Measurements from ENCODE around the gene PARN.

The PARN gene

DNA sequence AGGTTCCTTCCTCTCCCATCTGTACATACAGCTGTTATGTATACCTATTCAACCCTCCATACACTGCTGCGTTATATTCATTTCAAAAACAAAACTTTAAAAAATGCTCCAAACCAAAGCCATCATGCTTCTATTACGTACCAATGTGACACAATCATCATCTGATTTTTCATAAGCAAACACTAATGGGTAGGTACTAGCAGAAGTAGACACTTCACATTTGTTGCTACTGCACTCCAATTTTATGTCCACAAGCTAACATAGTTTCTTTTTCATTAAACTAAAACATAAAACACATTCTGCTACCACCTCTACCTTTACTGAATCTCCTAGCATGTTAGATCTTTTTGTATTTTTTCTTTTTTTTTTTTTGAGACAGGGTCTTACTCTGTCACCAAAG is 57.5 kb downstream of the PARN start:
- TF ChIP-seq, protein P1, sequence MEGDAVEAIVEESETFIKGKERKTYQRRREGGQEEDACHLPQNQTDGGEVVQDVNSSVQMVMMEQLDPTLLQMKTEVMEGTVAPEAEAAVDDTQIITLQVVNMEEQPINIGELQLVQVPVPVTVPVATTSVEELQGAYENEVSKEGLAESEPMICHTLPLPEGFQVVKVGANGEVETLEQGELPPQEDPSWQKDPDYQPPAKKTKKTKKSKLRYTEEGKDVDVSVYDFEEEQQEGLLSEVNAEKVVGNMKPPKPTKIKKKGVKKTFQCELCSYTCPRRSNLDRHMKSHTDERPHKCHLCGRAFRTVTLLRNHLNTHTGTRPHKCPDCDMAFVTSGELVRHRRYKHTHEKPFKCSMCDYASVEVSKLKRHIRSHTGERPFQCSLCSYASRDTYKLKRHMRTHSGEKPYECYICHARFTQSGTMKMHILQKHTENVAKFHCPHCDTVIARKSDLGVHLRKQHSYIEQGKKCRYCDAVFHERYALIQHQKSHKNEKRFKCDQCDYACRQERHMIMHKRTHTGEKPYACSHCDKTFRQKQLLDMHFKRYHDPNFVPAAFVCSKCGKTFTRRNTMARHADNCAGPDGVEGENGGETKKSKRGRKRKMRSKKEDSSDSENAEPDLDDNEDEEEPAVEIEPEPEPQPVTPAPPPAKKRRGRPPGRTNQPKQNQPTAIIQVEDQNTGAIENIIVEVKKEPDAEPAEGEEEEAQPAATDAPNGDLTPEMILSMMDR (conservative IDR thresholded peaks at IDR 0.05; ENCODE audit: low read length): no peak
- no peak overlapping the region for H3K4me3 ChIP-seq (ENCODE audit: low read length)

DNA sequence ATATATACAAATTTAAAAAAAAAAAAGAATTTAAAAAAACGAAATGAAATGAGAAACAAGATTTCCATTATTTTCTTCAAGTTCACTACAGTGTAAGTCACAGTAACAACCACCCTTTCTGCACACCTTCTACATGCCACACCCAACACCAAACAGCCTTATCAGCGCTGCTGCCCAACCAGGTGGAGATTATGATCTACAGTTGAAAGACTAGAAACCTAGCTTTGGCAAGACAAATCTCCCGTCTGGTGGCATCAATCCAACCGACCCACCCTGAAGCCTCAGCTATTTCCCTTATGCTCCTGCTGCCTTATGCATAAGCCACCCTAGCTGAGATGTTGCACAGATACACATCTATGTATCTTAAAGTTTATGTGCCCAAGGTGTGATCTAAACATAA is 60.8 kb downstream of the PARN start:
- TF ChIP-seq, protein P1 (conservative IDR thresholded peaks at IDR 0.05; ENCODE audit: low read length): no peak
- H3K4me3 ChIP-seq (ENCODE audit: low read length): no peak overlapping the region
- no peak for DNase-seq (ENCODE audit: low read depth)

More for the DNA sequence above, 57.5 kb downstream of the PARN start:
- no peak for DNase-seq (ENCODE audit: low read depth)

DNA sequence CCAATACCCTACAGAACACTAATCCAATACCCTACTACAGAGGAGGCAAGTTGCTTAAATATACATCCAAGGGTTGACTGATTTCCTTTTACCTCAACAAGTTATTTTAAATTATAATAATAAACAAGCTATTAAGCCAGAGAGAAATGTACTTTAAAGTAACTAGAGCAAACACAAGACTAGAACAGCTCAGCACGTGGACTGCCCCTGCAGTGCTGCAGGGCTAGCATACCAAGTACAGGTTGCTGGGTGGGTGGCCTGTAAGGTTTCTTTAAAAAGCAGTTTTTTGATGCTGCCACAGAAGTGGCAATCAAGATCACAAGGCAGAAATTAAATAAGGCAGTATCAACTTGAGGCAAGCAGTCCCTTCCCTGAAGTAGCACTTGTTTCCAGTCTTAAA is 63.5 kb downstream of the PARN start:
- H3K4me3 ChIP-seq (ENCODE audit: low read length): no peak overlapping the region
- TF ChIP-seq, protein P1 (conservative IDR thresholded peaks at IDR 0.05; ENCODE audit: low read length): no peak
- no peak for DNase-seq (ENCODE audit: low read depth)

DNA sequence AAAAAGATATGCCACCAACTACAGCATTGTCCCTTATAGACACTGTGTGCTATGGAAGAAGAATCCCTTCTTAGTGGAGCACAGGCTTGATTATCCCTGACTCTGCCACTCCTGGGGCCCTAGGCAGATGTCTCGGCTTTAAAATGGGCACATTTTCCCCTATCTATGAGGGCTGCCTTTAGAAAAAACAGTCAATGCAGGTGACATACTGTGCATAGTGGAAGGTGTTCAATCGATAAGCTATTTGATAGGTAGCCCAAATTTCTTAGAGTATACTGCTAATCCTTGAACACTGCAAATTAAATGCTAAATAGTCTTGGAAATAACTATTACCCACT is 64.4 kb downstream of the PARN start:
- H3K4me3 ChIP-seq (ENCODE audit: low read length): no peak overlapping the region
- DNase-seq (ENCODE audit: low read depth): no peak
- TF ChIP-seq, protein P1 (conservative IDR thresholded peaks at IDR 0.05; ENCODE audit: low read length): no peak

DNA sequence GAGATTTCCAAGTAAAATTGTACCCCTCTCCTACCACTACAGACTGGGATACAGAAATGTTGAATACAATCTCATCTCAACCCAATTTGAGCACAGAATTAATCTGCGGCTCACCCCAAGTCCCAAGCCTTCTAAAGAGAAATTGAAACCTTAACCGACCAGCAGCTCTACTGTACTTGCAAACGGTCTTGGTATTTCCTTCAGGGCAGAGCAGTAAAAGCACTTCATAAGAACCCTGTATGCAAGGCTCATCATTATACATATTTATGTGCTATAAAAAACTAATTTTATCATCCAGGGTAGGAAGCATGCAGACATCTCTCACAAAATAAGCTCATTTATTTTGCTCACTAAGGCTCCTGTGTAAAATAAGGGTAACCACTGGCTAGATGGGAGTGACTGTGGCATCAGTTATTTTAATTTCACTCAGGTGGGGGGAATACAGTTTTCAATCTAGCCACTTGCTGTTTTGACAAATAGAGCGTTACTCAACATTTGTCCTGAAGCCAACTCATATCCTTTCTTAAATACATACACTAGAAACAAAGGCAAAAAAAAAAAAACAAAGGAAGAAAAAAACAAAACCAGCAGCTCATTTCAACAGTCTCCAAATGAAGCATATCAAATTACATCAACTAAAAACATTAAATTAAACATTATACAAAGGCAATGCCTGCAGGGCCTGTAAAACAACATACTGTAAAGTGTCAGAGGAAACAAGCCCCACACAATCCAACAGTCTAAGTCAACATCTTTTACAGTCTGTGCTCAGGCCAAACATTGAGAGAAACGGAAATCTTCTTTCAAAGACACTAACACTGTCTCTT is 65.0 kb downstream of the PARN start:
- TF ChIP-seq, protein P1 (conservative IDR thresholded peaks at IDR 0.05; ENCODE audit: low read length): no peak
- no peak overlapping the region for H3K4me3 ChIP-seq (ENCODE audit: low read length)
- peak; percentile 31 for DNase-seq (ENCODE audit: low read depth)

DNA sequence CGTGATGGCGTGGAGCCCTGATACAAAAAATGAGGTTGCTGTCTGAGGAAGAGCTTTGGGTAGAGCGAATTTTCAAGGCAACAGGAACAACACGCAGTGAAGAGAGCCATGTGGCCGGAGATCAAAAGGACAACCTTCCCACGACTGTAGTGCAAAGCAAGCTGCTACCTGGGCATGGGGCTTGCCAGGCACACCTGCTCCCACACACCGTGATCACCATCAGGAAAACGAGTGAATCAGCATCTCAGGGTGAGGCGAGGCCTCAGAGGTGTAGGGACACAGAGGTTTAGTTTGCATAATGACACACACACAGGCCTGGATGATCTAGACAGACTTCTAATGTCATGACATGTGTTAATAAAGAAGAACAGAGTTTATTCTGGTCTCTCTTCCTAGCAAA is 65.7 kb downstream of the PARN start:
- no peak overlapping the region for H3K4me3 ChIP-seq (ENCODE audit: low read length)
- no peak for DNase-seq (ENCODE audit: low read depth)
- TF ChIP-seq, protein P1 (conservative IDR thresholded peaks at IDR 0.05; ENCODE audit: low read length): no peak

Data from AG10803 (cell line).